Central memory CD4-positive, alpha-beta T cell (primary cell): ENCODE results near the gene ANAPC7.
"Not testable (repeated sequence)": the region's sequence is repeated elsewhere in the genome, so short reads cannot be mapped to it uniquely, and the experiment has no call there.

Experiments
- DNase-seq: peaks from one replicate; pipeline ENCODE4 v3.0.0; 2022

Gene ANAPC7

GRCh38 chr12:110373425-110373824 lies 30.1 kb downstream of the ANAPC7 start:
- no peak for DNase-seq

GRCh38 chr12:110373025-110373424 lies 30.5 kb downstream of the ANAPC7 start:
- DNase-seq: no peak

GRCh38 chr12:110372056-110372425 lies 31.5 kb downstream of the ANAPC7 start:
- DNase-seq: no peak

- DNase-seq: no peak
Observed at GRCh38 chr12:110371408-110372055, 32.0 kb downstream of the ANAPC7 start.

GRCh38 chr12:110370732-110371231 lies 32.7 kb downstream of the ANAPC7 start:
- DNase-seq: no peak

- DNase-seq: no peak
Observed at GRCh38 chr12:110369992-110370391, 33.5 kb downstream of the ANAPC7 start.

- no peak for DNase-seq
Observed at GRCh38 chr12:110367181-110367864, 36.2 kb downstream of the ANAPC7 start.

GRCh38 chr12:110366321-110367142 lies 37.0 kb downstream of the ANAPC7 start:
- DNase-seq: no peak

GRCh38 chr12:110365489-110366320 lies 37.8 kb downstream of the ANAPC7 start:
- no peak for DNase-seq

GRCh38 chr12:110361216-110361615 lies 42.3 kb downstream of the ANAPC7 start:
- DNase-seq: no peak

GRCh38 chr12:110358384-110359097 lies 45.0 kb downstream of the ANAPC7 start:
- not testable (repeated sequence) for DNase-seq

- peak; percentile 14 for DNase-seq
Observed at GRCh38 chr12:110355073-110355472, 48.4 kb downstream of the ANAPC7 start.

- DNase-seq: no peak
Observed at GRCh38 chr12:110354172-110354780, 49.2 kb downstream of the ANAPC7 start.

GRCh38 chr12:110353211-110353965 lies 50.1 kb downstream of the ANAPC7 start:
- no peak for DNase-seq

- no peak for DNase-seq
Observed at GRCh38 chr12:110352401-110352800, 51.1 kb downstream of the ANAPC7 start.

GRCh38 chr12:110351119-110351518 lies 52.4 kb downstream of the ANAPC7 start:
- DNase-seq: no peak

GRCh38 chr12:110349514-110350151 lies 53.9 kb downstream of the ANAPC7 start:
- peak; percentile 36 for DNase-seq

- no peak for DNase-seq
Observed at GRCh38 chr12:110349096-110349495, 54.4 kb downstream of the ANAPC7 start.

GRCh38 chr12:110348431-110349059 lies 55.0 kb downstream of the ANAPC7 start:
- no peak for DNase-seq

GRCh38 chr12:110347767-110348166 lies 55.7 kb downstream of the ANAPC7 start:
- DNase-seq: no peak
